ENCODE measurements around the gene KCNE5. TPM values are rescaled to one million over a fixed set of nuclear protein-coding genes. Genes with fewer than 3 reads are reported as not detected.

KCNE5 gene
- total and polyA plus RNA-seq, 10 of the 15 experiments (the other 5 are each of a cell fraction or from before 2014, with no cell fraction given): 0.08 to 0.54 (median 0.40) TPM

- FAIRE-seq: no peak
- no peaks in the 10 kb centered on the region for H4K20me1 ChIP-seq (ENCODE audit: control insufficient read depth, insufficient read depth)
- no peak for DNase-seq (ENCODE audit: low read depth, low spot score)
- no peaks in the 10 kb centered on the region for H3K9me3 ChIP-seq (replicated peaks; ENCODE audit: control insufficient read depth, insufficient read depth, low read length)
- no peak overlapping the region for H3K9ac ChIP-seq (ENCODE audit: control insufficient read depth, insufficient read depth, low read length)
- no peaks in the 10 kb centered on the region for H3K79me2 ChIP-seq (ENCODE audit: control insufficient read depth, insufficient read depth, low read length)
- TF ChIP-seq EP300 (IDR thresholded peaks at IDR 0.05; ENCODE audit: borderline replicate concordance in 1 of 2, control insufficient read depth in 1 of 2, low read depth in 2 of 2, low read length in 2 of 2) (no peak), TCF12 (IDR thresholded peaks at IDR 0.05; ENCODE audit: low read depth, low read length) (no peak), HCFC1 (IDR thresholded peaks at IDR 0.05; ENCODE audit: low read length) (no peak), SIN3A (IDR thresholded peaks at IDR 0.05; ENCODE audit: low read depth, low read length) (no peak), FOXM1 (IDR thresholded peaks at IDR 0.05; ENCODE audit: low read depth, low read length) (no peak), CBFB (IDR thresholded peaks at IDR 0.05; ENCODE audit: low read depth) (no peak), ZNF217 (IDR thresholded peaks at IDR 0.05) (no peak), NBN (IDR thresholded peaks at IDR 0.05) (no peak), FOXK2 (IDR thresholded peaks at IDR 0.05) (no peak), HDAC2 (IDR thresholded peaks at IDR 0.05) (no peak), CBX3 (IDR thresholded peaks at IDR 0.05; ENCODE audit: borderline replicate concordance, low read depth) (no peak), PRDM15 (CRISPR knock-in tag; IDR thresholded peaks at IDR 0.05) (no peak)
- TF ChIP-seq, protein P1, sequence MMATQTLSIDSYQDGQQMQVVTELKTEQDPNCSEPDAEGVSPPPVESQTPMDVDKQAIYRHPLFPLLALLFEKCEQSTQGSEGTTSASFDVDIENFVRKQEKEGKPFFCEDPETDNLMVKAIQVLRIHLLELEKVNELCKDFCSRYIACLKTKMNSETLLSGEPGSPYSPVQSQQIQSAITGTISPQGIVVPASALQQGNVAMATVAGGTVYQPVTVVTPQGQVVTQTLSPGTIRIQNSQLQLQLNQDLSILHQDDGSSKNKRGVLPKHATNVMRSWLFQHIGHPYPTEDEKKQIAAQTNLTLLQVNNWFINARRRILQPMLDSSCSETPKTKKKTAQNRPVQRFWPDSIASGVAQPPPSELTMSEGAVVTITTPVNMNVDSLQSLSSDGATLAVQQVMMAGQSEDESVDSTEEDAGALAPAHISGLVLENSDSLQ (IDR thresholded peaks at IDR 0.05): no peak
- TF ChIP-seq, protein P2, sequence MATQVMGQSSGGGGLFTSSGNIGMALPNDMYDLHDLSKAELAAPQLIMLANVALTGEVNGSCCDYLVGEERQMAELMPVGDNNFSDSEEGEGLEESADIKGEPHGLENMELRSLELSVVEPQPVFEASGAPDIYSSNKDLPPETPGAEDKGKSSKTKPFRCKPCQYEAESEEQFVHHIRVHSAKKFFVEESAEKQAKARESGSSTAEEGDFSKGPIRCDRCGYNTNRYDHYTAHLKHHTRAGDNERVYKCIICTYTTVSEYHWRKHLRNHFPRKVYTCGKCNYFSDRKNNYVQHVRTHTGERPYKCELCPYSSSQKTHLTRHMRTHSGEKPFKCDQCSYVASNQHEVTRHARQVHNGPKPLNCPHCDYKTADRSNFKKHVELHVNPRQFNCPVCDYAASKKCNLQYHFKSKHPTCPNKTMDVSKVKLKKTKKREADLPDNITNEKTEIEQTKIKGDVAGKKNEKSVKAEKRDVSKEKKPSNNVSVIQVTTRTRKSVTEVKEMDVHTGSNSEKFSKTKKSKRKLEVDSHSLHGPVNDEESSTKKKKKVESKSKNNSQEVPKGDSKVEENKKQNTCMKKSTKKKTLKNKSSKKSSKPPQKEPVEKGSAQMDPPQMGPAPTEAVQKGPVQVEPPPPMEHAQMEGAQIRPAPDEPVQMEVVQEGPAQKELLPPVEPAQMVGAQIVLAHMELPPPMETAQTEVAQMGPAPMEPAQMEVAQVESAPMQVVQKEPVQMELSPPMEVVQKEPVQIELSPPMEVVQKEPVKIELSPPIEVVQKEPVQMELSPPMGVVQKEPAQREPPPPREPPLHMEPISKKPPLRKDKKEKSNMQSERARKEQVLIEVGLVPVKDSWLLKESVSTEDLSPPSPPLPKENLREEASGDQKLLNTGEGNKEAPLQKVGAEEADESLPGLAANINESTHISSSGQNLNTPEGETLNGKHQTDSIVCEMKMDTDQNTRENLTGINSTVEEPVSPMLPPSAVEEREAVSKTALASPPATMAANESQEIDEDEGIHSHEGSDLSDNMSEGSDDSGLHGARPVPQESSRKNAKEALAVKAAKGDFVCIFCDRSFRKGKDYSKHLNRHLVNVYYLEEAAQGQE (IDR thresholded peaks at IDR 0.05; ENCODE audit: low read depth, low read length): no peak
- no peak for ATAC-seq
- H2AFZ ChIP-seq (ENCODE audit: control insufficient read depth, low read depth, low read length): no peak overlapping the region
- 57% methylated on average over 4 of the region's 4 CpGs for WGBS (ENCODE audit: insufficient coverage, insufficient replicate concordance, low lambda C conversion rate, missing lambda C conversion rate)
- H3K4me2 ChIP-seq (ENCODE audit: control insufficient read depth, insufficient read depth): no peak overlapping the region
- no peak overlapping the region for H3K27ac ChIP-seq (ENCODE audit: control insufficient read depth, insufficient read depth)
- no peaks in the 10 kb centered on the region for H3K4me1 ChIP-seq (ENCODE audit: control insufficient read depth, insufficient read depth, low read length)
- POLR2A ChIA-PET: no interaction called here
- in situ Hi-C loops (cut with MboI) (no loop called here), intact Hi-C loops (cut with micrococcal nuclease; ENCODE audit: unreplicated experiment) (no loop called here)
- no peaks in the 10 kb centered on the region; a peak in 1 of 4 replicates for H3K27me3 ChIP-seq (replicated peaks in 1 of 2; ENCODE audit: control insufficient read depth in 2 of 2, insufficient read depth in 2 of 2, low read length in 1 of 2)
- H3K36me3 ChIP-seq (ENCODE audit: control insufficient read depth in 2 of 2, insufficient read depth in 2 of 2, low read length in 1 of 2): no peaks in the 10 kb centered on the region
- SMC1A ChIA-PET (ENCODE audit: uncharacterized antibody, unreplicated experiment): interaction anchor here (0.6 to 1.2 kb wide), 2 partner anchors 100 to 472 kb away, joined by 3 read pairs; no protein-coding TSS in a partner anchor
- CTCF ChIA-PET: interaction anchor here (0.6 to 2.4 kb wide), 2 partner anchors 301 to 315 kb away, joined by 3 to 5 read pairs; no protein-coding TSS in a partner anchor
- H3K4me3 ChIP-seq: no peak overlapping the region
- RAD21 ChIA-PET (ENCODE audit: unreplicated experiment): no interaction called here
- BruUV-seq (replicated peaks): no TSS peak
These were observed 34.8 kb downstream of the KCNE5 start for GRCh38 chrX:109590176-109590575.
